IPS-NIHi7 (cell line): ENCODE measurements around the gene CD36.

ENCODE experiments used
- DNase-seq: peaks from one replicate; pipeline ENCODE4 v3.0.0; 2012; ENCODE audit warnings: mixed read lengths; ENCODE audit errors: extremely low spot score

CD36 gene

DNA sequence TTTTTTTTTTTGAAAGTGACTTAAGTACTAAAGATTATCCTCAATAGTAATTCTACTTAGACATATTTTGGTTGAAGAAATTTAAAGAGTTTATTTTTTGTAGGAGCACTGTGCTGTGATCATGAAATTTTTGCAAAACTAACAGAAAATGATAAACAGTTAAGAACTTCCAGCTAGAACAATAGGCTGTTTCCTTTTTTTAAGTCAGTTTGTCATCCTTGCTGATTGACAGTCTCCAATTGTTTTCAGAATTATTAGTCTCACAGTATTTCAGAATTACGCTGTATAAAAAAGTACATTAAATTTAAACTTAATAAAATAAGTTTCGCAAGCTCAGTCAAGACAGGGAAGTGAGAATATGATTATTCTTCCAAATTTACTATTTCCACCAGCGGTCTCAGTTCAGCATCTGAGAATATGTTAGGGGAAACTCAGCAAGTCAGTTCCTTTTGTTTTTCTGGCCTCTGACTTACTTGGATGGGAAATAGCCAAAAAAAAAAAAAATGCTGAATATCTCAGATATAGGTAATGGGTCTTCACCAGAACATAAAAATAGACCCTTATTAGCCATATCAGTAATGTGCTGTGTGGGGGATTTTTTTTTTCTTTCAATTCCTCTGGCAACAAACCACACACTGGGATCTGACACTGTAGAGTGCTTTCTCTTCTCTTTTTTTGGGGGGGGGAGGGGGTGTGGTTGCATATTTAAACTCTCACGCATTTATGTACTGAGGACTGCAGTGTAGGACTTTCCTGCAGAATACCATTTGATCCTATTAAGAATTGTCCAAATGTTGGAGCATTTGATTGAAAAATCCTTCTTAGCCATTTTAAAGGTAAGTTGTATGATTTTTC is at the start of gene CD36:
TSS of gene CD36 (plus strand) at position 732 of the 855 bp plus-strand sequence. CDS start 8,099 bp downstream, outside the sequence.
- DNase-seq = no peak

DNA sequence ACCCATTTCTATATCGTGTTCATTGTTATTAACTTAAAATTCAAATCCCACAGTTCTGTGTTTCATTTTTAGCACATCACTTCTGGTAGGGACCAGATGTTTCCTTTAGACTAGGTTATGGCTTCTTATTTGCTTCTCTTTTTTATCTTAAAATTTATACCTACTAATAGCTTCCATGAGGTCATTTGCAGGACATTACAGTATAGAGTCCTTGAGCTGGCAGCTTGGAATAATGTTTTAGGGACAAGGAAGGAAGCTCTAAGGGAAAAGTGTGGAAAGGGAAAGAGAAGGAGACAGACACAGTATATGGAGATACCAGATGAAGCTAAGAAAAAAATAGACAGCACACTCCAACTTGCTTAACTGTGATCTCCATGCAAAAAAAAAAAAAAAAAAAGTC is 48.8 kb upstream of the CD36 start:
- DNase-seq = no peak

DNA sequence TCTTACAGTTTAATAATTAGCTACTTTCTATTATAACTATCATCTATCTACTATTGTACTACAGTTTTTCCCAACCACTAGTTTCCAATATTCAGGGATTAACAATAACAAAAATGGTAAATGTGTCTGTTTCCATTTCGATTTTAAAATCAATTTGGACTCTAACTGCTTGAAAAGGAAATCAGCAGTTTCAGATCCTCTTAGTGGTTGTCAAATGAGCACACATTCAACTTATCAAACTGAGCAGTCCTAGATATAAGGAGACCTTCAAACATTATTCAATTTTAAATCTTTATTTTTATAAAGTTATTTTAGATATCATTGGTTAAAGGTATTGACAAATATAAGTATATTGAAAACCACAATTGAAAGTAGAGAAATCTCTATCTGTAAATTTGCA is 46.8 kb upstream of the CD36 start:
- DNase-seq = no peak

DNA sequence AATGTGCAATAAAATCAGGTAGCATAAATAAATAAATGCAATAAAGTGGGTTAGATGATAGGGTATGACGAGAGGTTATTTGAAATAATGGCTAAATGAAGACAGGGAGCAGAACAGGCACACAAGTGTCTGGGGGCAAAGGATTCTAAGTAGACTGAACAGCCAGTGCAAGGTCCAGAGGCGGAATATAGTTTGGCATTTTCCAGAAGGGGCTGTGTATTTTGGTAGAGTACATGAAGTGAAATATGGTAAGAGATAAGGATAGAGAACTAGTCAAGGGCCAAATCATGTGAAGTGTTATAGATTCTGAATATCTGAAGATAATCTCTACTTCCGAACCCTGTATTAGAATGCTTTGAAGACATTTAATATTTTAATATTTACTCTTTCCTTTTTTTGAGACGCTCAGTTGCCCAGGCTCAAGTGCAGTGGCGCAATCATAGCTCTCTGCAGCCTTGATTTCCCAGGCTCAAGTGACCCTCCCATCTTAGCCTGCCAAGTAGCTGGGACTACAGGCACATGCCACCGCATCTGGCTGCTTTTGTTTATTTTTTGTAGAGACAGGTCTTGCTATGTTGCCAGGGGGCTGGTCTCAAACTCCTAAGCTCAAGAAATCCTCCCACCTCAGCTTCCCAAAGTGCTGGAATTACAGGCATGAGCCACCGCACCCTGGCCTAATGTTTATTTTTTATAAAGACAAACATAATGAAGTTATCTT is 44.4 kb upstream of the CD36 start:
- DNase-seq = no peak

DNA sequence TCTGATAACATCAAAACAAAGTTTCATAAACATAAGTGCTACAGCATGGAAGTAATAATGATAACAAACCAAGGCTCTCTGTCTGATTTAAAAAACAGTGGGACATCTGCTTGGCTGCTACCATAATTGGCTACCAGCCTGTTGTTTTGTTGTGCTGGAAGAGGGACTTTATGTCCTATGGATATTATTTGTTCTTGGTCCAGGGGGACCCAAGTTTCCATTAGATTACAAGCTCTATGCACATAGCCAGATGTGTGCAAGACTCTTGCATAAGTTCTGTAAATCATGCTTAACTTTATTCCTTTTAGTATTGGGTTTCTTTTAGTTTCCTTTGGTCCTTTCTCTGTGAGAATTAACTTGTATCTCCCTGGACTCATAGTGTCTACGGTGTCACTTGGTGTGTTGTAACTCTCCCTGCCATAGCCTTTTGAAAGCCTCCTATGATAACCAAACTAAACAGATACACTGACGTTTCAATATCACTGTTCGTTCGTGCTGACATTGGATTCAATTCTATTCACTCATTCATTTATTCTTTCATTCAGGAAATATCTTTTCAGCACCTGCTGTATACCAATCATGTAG is 41.4 kb upstream of the CD36 start:
- no peak for DNase-seq

GRCh38 chr7:80597875-80598274 is 40.6 kb upstream of the CD36 start:
- no peak for DNase-seq

GRCh38 chr7:80600046-80600445 is 38.4 kb upstream of the CD36 start:
- no peak for DNase-seq

GRCh38 chr7:80601999-80602398 is 36.4 kb upstream of the CD36 start:
- no peak for DNase-seq

DNA sequence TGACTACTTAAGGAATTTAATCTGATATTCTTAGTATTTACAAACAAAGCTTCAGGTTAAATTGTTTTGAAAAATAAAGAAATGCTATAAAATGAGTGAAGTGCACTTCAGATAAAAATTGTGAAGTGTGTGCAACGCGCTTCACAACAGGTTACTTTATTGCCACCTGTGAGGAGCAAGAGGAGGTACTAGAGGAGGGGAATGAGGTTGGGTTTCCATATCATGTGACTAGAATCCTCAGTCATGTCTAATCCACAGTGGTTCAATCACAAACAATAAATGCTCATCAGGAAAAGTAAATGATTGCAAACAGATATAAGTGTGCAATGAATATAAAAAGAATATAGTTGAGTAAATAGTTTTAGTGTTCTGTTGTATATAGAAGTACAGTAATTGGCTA is 34.5 kb upstream of the CD36 start:
- DNase-seq = no peak

- DNase-seq = no peak
These were observed 34.0 kb upstream of the CD36 start for GRCh38 chr7:80604436-80604835.

DNA sequence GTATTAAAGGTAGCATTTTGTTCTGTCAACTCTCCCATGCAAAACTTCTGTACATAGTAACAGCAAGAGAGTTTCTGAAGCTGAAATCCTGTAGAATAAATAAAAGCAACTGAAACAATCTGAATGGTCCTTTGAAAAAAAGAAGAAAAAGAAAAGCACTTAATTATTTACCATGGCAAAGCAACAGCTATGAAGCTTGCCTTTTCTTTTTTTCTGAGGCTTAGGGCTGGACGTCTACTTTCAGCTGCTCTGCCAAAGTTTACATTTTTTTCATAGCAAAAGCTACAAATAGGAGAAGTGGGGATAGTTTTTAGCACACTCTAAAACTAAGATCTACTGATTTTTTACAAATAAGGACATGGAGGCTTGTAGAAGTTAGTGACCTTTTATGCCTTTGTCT is 31.3 kb upstream of the CD36 start:
- DNase-seq = no peak

DNA sequence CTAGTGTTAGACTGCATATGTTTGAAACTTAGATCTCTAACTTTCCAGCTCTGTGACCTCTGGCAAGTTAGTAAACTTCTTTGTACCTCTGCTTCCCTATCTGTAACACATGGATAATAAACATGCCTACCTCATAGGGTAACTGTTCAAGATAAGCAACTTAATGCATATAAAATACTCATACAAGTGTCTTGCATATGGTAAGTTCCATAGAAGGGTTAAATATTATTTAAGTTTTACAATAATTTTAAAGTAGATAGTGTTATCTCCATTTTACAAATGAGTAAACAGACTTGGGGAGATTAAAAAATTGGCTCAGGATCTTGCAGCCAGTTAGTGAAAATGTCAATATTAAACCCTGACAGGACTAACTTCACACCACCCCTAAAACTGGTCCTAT is 30.1 kb upstream of the CD36 start:
- DNase-seq = no peak

DNA sequence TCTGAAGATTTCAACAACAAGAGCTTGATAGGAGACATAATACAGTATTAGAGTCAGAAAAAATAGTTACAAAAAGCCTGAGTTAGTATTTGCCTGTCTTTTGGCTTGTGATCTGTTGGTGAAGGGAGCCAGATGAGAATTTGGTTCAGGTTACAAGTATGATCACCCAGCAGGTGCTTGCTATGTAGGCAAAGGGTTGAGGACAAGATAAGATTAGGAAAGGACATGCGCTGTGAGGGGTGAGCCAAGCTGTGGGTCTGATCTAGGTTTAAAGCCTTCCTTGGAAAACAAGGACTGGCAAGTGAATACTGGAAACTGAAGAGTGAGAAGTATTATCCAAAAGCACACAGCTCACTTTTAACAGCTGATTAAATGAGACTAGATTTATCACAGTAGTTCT is 28.7 kb upstream of the CD36 start:
- peak; percentile 10 for DNase-seq

DNA sequence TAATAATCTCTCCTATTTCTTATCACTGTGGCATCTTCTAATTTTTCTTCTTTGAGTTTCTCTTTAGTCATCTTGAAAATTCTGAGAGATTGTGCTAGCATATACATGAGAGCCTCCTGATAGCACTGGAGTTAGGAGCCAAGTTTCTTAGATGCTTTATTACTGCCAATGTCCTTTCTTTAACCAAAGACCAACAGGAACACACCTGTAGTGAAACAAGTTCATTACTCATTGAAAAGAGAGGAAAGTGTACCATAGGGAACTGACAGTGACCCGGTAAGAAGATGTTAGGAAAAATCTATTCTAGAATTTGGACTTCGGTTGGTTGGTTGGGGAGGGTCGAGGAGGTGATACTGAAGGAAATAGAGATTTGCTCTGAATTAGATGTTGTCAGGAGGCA is 27.1 kb upstream of the CD36 start:
- no peak for DNase-seq

DNA sequence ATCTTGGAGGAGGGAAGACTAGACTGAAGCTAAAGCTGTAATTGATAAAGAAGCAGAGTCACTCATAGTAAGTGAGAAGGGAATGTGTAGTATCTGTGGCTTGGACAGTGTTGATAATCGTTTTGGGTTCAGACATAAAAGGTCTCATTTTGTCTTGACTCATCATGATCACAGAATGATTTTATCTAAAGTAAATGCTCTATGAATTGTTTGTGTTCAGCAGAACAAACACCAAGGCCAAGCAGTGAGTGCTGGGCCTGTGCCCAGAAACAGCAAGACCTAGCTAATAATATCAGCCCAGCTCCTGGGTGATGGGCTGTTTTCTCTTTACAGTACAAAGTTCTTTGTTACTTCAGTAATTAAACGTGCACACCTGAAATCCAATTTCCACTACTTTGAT is 26.7 kb upstream of the CD36 start:
- no peak for DNase-seq

- DNase-seq = no peak
These were observed 25.6 kb upstream of the CD36 start for GRCh38 chr7:80612880-80613279.

DNA sequence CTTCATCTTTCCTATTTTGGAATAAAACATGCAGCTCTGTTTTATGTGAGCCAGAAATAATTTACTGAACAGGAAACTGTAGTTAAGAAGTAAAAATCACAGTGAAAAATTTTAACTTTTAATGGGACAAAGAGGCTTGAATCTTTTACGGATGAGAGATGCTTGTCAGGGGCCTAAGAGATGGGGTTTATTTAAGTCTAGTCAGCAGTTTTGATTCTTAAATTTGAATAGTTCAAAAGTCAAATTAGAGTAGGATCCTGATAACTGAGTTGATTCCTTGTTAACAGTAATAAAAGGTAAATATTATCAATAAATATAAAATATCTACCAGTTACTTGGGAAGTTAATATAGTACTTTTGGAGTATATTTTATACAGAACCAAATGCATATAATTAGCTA is 24.9 kb upstream of the CD36 start:
- DNase-seq = no peak

DNA sequence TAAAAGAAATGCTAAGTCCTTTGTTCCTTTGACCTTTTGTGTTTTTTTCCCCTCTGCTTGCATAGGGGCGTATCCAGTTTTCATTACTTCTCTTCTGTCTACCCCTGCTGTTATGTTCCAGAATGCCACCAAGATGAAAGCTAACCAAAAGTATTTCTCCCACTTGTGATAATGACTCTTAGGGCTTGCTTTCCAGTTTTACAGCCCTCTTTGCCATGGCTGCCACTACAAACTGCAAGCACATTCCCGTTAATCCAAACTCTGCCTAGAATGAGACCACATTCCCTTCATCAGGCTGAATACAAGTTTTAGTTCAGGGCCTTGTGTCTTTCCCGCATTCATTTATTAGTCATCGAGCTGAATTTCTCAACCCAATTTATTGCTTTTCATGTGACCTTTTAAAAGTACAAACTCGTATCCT is 23.6 kb upstream of the CD36 start:
- DNase-seq = no peak

DNA sequence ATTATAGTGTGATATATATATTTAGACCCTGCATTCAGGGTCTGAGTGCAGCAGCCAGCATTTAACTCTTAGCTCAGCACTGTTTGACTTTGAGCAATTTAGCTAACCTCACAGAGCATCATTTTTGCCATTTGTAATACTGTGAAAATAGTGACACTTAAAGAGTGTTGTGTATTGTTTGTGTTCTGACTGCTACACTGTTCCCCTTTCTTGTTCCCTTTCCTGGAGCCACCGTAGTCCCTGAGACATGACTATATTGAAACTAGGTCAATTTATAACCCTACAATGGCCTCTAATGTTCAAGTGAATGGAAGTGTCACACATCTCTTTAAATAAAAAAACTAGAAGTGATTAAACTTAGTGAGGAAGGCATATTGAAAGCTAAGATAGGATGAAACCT is 20.3 kb upstream of the CD36 start:
- no peak for DNase-seq

DNA sequence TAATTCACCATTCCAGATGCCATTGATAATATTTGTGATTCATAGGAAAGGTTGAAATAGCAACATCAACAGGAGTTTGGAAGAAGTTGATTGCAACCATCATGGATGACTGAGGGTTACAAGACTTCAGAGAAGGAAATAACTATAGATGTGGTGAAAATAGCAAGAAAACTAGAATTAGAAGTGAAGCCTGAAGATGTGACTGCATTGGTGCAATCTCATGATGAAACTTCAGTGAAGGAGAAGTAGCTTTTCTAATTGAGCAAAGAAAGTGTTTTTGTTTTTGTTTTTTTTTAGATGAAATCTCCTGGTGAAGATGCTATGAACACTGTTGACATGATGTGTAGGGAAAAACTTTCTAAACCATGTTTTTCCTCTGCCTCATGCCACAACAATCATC is 18.7 kb upstream of the CD36 start:
- no peak for DNase-seq

GRCh38 chr7:80622541-80622940 is 15.9 kb upstream of the CD36 start:
- no peak for DNase-seq

GRCh38 chr7:80623503-80624252 is 14.8 kb upstream of the CD36 start:
- peak; percentile 10 for DNase-seq
